Umbilical cord (tissue), 2 donors: ENCODE data around the gene MKNK2. TPM values are rescaled to one million over a fixed set of nuclear protein-coding genes. Genes with fewer than 3 reads are reported as not detected.

Experiments
- DNase-seq: peaks from one replicate; pipeline ENCODE4 v3.0.0-alpha.2; 2015; ENCODE audit warnings: low spot score
- total RNA-seq: library from RNA; depleted of rRNA; stranded (reverse); fragments of >200 nt; gene quantifications from one replicate; pipeline ENCODE4 v1.2.3, GENCODE V29; 2014; ENCODE audit warnings: low replicate concordance; ENCODE audit not compliant: insufficient read depth

Gene MKNK2
- total RNA-seq, 1 donor from 2014 or later: 17.8 TPM

GRCh38 chr19:2033115-2033824 lies 17.8 kb downstream of the MKNK2 start:
- DNase-seq: no peak

- DNase-seq: peak; percentile 94
Observed at GRCh38 chr19:2032296-2032941, 18.6 kb downstream of the MKNK2 start.

- no peak for DNase-seq
Observed at GRCh38 chr19:2027361-2027760, 23.7 kb downstream of the MKNK2 start.

GRCh38 chr19:2026770-2027169 lies 24.3 kb downstream of the MKNK2 start:
- no peak for DNase-seq

- no peak for DNase-seq
Observed at GRCh38 chr19:2022289-2022688, 28.8 kb downstream of the MKNK2 start.

- DNase-seq: no peak
Observed at GRCh38 chr19:2021453-2022140, 29.4 kb downstream of the MKNK2 start.

- no peak for DNase-seq
Observed at GRCh38 chr19:2018752-2019151, 32.3 kb downstream of the MKNK2 start.

- peak; percentile 81 for DNase-seq
Observed at GRCh38 chr19:2016041-2016807, 34.8 kb downstream of the MKNK2 start.

- DNase-seq: peak; percentile 57
Observed at GRCh38 chr19:2015608-2015950, 35.5 kb downstream of the MKNK2 start, which contains the start of gene BTBD2. Gene BTBD2 (minus strand): TSS chr19:2015714. CDS start chr19:2015703, 11 bp downstream.

GRCh38 chr19:2014731-2015607 lies 36.1 kb downstream of the MKNK2 start:
- no peak for DNase-seq

GRCh38 chr19:2014131-2014571 lies 36.9 kb downstream of the MKNK2 start:
- no peak for DNase-seq

GRCh38 chr19:2013683-2013961 lies 37.4 kb downstream of the MKNK2 start:
- DNase-seq: no peak

GRCh38 chr19:2012941-2013682 lies 37.9 kb downstream of the MKNK2 start:
- no peak for DNase-seq

- no peak for DNase-seq
Observed at GRCh38 chr19:2011169-2011568, 39.9 kb downstream of the MKNK2 start.

GRCh38 chr19:2010135-2010668 lies 40.8 kb downstream of the MKNK2 start:
- DNase-seq: no peak

- DNase-seq: no peak
Observed at GRCh38 chr19:2003874-2004273, 47.2 kb downstream of the MKNK2 start.

GRCh38 chr19:1999856-2000515 lies 51.1 kb downstream of the MKNK2 start:
- DNase-seq: no peak

- DNase-seq: no peak
Observed at GRCh38 chr19:1998712-1999708, 52.0 kb downstream of the MKNK2 start.
